GM19043 (cell line): ENCODE data around the gene C17orf75.

Experiments used
- ATAC-seq: cut with Tn5 transposase; IDR thresholded peaks from one replicate; pipeline ENCODE4 v1.9.1; 2021; ENCODE audit warnings: low read depth; ENCODE audit not compliant: unreplicated experiment

Gene C17orf75

DNA sequence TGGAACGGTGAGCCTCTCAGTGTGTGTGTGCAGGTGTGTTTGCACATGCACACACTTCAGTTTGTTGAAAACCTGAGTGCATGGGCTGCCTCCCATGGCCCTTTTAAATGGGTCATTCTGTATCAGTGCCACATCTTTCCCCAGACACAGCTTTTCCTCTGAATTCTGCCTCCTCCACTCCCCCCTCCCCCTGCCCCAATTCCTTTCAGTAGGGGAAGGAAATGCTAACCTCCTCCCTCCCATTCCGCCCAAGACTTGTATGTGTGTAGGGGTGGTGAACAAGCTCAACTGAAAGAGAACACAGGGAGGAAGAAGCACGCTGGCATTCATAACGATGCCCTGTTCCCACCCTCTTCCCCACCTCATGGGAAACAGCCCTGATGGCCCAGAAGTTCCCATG lies 34.3 kb downstream of the C17orf75 start:
- no peak for ATAC-seq

DNA sequence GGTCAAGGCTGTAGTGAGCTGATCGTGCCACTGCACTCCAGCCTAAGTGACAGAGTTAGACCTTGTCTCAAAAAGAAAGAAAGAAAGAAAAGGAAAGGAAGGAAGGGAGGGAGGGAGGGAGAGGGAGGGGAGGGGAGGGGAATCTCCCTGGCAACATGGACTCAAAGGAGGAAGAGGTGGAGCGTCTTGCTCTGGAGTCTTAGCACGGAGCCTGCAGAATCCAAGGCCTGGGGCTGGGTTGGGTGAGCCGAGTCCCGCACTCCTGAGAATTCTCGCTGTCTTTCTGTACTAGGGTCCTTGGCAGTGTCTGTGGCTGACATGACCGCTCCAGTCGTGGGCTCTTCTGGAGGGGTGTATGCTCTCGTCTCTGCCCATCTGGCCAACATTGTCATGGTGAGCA lies 36.9 kb downstream of the C17orf75 start:
- no peak for ATAC-seq

DNA sequence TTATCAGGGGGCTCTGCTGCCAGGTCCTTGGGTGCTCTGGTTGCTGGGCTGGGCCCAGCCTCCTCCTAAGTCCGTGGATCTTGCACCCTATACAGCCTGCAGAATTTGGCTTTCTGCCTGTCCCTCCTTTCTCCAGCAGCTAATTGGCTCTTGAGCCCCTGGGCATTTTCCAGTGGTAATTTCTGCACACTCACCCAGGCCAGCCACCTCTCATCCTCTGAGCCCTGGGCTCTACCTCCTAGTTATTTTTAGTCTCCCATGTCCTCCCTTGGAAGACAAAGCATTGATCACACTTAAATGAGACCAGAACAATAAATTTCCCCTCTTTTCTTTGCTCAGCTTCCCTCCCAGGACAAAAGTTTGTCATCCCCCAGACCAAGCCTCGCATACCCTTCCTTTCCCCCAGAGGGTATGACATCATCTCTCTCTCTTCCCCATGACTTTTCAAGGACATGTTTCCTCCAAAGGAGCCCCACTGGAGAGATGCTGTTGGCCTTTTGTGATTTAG lies 38.1 kb downstream of the C17orf75 start:
- ATAC-seq: no peak

DNA sequence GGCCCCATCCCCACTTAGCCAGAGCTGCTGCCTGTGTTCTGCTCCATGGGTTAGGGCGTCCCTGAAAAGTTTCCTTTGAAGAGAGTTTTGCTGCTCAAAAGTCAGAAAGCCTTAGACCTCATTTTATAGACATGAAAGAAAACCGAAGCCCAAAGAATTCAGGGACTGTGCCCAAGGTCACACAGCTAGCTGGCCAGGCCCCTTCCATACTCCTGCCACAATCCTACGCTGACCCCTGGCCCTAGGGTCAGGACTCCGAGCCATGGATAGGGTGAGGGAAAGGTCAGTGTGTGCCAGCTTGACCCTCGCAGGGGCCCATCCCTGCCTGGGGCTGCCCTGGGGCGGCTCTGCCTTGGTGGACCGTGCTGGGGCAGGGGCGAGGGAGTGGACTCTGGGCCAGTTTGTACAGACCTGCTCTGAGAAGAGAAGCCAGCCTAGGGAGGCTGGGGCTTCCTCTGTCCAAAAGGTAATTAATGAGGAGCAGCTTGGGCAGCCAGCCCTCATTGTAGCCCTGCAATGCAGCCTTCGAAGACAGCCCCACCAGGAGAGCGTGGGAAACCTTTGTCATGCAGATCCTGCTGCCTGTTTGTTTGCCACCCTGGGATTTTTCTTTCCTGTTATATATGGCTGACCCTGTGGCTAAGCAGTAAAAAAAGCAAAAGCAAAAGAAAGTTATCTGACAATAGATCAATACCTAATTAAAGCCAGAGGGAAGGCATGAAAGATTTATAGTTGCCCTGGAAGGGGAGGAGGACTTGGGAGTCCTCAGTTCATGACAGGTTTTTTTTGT lies 38.9 kb downstream of the C17orf75 start:
- no peak for ATAC-seq

- no peak for ATAC-seq
Observed at GRCh38 chr17:32302037-32302436, 39.9 kb downstream of the C17orf75 start.

DNA sequence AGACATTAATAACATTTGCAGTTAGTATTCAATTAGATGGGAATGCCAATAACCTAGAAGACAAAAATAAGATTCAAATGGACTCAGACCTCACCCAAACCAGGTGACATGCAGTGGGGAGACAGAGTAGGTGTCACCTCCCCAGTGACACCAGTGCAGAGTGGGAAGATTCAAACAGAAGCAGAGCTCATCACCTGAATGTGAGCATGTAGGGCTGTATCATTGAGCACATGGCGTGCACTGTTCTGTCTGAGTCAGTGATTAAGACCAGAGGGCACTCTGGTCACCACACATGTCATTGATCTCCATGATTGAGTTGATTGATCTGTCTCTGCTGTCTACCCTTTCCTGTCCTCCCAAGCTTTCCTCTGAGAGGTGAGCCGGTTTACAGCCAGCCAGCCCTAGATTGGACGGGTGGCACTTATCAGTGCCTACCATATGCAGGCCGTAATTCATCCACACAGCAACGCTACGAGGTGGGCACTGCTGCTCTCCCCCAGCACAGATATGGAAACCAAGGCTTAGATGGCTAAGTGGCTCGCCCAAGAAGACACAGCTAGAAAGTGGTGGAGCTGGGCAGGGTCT lies 42.3 kb downstream of the C17orf75 start:
- ATAC-seq: no peak

DNA sequence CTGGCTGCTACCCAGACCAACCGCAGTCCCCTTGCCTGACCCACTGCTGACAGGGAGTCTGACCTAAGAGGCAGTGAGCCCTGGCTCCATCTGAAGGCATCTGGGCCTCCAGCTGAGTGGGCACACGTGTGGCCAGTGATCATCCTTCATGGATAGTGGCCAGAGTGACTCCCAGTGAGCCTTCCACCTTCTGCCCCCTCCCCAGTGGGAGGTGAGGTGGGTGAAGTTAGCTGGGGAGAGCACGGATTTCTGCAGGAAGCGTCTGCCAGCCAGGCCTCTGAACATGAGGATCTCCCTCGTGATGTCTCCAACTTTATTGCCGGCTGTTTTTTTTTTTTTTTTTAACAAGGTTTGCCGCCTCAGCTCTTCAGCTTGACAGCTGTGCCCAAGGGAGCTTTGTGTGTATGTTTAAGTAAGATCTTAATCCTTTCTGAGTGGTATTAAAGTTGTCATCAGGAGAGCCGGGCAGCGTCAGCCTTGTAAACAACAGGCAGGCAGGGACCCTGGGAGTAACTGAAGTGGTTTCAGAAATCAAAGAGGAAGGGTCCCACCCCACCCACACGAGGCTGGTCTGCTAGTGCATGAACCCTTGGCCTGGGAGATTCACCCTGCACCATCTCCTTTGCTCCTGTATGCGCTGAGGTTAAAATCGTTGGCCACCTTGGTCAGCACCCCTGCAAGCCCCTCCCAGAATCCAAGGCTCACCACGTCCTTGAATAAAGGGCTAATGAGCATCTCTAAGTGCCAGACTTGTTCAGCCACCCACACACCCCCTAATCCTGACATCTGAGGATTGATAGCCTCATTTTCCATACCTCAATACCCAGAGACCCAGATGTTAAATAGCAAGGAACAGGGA lies 43.0 kb downstream of the C17orf75 start:
- no peak for ATAC-seq

DNA sequence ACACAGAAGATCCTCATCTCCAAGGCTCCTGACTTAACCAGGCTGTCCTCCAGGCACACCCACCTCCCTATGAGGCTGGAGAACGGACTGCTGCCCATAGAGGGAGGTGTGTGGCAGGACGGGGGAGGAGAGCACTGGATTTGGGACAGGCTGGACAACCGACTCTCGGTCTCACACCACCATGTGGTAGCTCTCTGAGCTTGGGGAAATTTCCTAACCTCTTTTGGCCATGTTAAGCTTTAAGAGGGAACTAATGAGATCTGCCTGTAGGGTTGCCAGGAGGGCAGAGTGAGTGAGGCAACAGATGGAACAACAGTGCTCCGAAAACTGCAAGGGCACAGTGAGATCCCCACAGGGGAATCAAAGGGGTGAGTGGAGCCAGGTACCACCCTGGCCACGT lies 43.7 kb downstream of the C17orf75 start:
- no peak for ATAC-seq

- no peak for ATAC-seq
Observed at GRCh38 chr17:32297860-32298259, 44.1 kb downstream of the C17orf75 start.

DNA sequence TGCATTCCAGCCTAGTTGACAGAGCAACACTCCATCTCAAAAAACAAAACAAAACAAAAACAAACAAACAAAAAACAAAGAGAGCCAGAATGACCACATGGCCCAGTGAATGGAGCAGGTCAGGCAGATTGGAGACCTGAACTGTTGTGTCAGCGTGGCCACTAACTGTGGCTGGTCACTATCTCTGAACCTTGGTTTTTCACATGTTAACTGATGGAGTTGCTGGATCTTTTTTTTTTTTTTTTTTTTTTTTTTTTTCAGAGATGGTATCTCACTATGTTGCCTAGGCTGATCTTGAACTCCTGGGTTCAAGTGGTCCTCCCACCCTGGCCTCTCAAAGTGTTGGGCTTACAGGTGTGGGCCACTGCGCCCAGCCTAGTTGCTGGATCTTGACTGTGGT lies 44.5 kb downstream of the C17orf75 start:
- no peak for ATAC-seq

DNA sequence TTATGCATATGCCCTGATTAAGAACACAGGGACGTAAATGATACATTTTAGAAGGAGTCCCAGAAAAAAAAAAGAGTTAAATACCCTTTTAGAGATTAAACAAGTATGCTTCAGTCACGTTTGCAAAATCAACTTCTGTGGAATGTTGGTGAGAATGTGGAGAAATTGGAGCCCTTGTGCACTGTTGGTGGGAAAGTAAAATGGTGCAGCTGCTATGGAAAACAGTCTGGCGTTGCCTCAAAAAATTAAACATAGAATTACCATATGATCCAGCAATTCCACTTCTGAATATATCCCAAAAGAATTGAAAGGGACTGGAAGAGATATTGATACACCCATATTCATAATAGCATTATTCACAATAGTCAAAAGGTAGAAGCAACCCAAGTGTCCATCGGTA lies 49.9 kb downstream of the C17orf75 start:
- ATAC-seq: no peak

DNA sequence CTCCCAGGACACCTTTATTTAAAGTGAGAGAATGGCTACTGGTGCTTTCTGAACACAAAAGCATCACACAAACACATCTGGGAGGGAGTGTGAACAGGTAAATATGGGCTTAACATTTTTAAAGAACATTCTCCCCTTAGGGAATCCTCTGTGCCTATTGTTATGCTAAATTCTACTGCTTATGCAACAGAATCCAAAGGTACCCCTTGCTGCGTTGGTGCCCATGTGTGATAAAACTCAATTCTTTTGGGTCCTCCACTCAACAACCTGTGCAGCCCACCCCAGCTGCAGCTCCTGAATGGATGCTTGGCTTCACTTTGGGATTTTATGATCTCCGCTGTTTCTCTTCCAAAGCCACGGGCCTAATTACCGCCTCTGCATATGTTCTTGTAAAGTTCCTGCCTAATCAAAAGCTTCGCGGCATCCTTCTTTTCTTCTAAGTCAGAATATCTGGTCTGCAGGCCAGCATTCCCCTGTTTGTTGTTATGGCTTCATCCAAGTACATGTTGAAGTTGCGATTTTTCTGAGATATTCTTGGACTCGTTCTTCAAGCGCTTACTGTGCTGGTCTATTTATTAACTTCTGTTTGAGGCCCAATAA lies 52.4 kb downstream of the C17orf75 start:
- ATAC-seq: no peak

GRCh38 chr17:32288615-32289014 lies 53.4 kb downstream of the C17orf75 start:
- no peak for ATAC-seq

- no peak for ATAC-seq
Observed at GRCh38 chr17:32287804-32288511, 54.0 kb downstream of the C17orf75 start.

DNA sequence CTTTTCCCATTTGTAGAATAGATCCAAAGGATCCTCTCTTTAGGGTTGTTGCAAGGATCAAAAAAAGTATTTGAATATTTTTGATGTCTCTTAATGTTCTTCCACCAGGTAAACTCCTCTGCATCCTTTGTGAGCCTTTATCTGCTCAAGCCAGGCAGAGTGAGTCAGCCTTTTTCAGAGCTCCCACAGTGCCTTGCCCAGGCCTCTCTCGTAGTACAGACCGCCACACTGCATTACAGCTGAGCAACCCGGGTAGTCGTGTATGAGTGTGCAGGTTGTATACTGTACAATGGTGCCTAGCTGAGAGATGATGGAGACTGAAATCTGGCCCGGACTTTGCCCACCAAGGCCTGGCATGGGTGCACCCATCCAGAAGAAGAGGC lies 55.5 kb downstream of the C17orf75 start:
- no peak for ATAC-seq

DNA sequence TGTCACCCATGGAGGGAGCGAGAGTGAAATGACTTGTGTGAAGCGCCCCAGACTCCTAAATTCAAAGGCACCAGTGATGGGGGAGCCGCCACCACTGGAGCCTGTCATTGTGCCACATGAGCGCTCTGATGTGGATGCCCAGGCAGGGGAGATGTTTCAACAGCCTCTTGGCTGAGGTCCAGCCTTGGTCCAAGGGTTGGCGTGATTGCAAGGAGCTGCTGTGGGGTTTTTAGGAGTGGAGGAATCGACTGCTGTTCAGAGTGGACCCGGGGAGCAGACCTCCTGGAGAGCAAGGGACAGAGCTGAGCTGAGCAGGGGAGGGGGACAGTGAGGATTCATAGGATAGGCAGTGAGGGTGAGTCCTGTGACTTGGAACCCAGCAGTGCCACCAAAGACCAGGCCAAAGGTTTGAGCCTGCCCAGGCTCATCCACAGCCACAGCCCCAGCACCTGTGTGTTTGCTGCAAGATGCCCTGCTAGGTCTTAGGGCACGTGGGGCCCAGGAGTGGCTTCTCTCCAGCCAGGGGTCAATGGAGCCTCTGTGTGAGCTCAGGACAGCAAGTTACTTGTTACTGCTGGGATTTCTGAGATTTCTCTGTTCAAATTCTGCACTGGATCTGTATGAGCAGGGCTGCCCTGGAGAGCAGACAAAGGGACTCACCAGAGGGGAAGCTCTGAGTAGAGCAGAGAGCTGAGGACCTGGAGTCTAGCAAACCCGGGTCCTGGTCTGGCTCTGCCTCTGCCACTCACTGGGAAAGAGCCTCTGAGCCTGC lies 56.0 kb downstream of the C17orf75 start:
- no peak for ATAC-seq

DNA sequence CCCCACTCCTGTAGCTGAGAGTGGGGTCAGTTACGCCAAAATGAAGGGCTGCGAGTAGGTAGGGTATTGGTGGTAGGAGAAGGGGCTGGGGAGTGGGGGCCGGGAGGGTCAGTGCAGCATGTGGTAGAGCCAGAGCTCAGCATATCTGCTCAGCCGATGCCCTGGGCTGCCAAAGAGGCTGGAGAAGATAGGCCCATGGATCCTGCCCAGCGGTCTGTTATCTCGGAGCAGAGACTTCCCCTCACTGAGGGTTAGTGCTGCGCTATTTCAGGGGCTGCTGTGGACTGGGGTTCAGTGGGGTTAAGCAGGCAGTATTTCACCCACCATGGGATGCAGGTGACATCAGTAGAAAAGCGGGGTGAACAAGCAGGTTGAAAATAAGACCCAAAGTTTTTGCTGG lies 56.7 kb downstream of the C17orf75 start:
- ATAC-seq: no peak

- no peak for ATAC-seq
Observed at GRCh38 chr17:32283745-32284201, 58.2 kb downstream of the C17orf75 start.

DNA sequence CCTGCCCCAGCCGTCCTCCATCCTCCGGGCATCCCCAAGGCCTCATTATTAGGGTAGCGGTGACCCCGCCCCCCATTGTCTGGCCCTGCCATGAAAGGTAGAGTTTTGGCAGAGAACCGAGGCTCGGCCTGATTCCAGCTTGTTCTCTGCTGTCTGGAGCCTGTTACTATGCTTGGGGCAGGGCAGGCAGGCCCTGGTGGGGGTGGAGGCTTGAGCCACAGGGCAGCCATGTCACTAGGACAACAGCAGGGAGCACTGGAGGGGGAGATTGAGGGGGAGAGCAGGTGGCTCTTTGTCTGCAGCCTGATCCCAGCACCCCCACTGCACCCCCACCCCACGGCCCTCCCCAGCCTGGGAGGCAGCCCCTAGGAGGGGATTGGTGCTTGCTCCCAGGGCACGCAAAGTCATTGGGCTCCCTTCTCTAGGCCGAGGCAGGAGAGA lies 60.9 kb downstream of the C17orf75 start:
- no peak for ATAC-seq
